Endothelial cell of umbilical vein (primary cell): ENCODE measurements around the gene SELENOV. TPM values are rescaled to one million over a fixed set of nuclear protein-coding genes. Genes with fewer than 3 reads are reported as not detected.

Experiments
- BruUV-seq: library from RNA; stranded (reverse); fragments of 400-500 nt; replicated peaks from 2 replicates; lab custom pipeline; 2021; lab: Mats Ljungman, UMichigan
- CTCF ChIA-PET: fragments of 300-600, 350-600 bp; sonication (Branson Sonifier 250); formaldehyde crosslinking; loops from one replicate; lab custom pipeline; 2021; ENCODE audit warnings: antibody characterized with exemption, inconsistent platforms; lab: Charles Lee
- POLR2A ChIA-PET: fragments of 300-600, 350-600 bp; sonication (Branson Sonifier 250); formaldehyde crosslinking; loops from one replicate; lab custom pipeline; 2021; ENCODE audit warnings: antibody characterized with exemption, inconsistent platforms; lab: Charles Lee
- DNase-seq: peaks from one replicate; pipeline ENCODE4 v3.0.0-alpha.2; 2011; ENCODE audit warnings: low read depth, low spot score
- FAIRE-seq: peaks from 2 replicates; lab custom pipeline; 2011; peaks lifted over from hg19 to GRCh38; lab: Jason Lieb, UNC
- H2AFZ ChIP-seq: 2 replicates; pipeline ENCODE4 v1.6.0; 2012; ENCODE audit warnings: low read depth, low read length, control low read depth, inconsistent platforms
- H3K27ac ChIP-seq: 2 replicates; pipeline ENCODE4 v1.5.1; 2011; ENCODE audit warnings: low read depth, mild to moderate bottlenecking, control low read depth, low read length, moderate library complexity; ENCODE audit not compliant: insufficient read depth
- H3K27me3 ChIP-seq, 2 experiments: 2 replicates each; pipeline versions ENCODE4 v1.6.0 to v1.6.1; 2011; ENCODE audit warnings: low read length in 2 of 2, mixed read lengths in 1 of 2; ENCODE audit not compliant: control insufficient read depth in 2 of 2, insufficient read depth in 2 of 2
- H3K36me3 ChIP-seq, 2 experiments: 2 replicates in 1 of 2; 3 replicates in 1 of 2; pipeline ENCODE4 v1.5.1; 2011; ENCODE audit warnings: low read length in 2 of 2, mild to moderate bottlenecking in 1 of 2, moderate library complexity in 1 of 2; ENCODE audit not compliant: control insufficient read depth in 2 of 2, insufficient read depth in 2 of 2; ENCODE audit errors: extremely low read depth in 1 of 2
- H3K4me1 ChIP-seq: 3 replicates; pipeline ENCODE4 v1.5.1; 2011; ENCODE audit warnings: mild to moderate bottlenecking, low read length; ENCODE audit not compliant: control insufficient read depth, insufficient read depth; ENCODE audit errors: extremely low read depth
- H3K4me2 ChIP-seq: 2 replicates; pipeline ENCODE4 v1.6.1; 2011; ENCODE audit warnings: low read length, control low read depth, mixed read lengths; ENCODE audit not compliant: insufficient read depth
- H3K4me3 ChIP-seq, 3 experiments: fragments of 200-600 bp in 1 of 3; sonication (generic), shearing (Covaris generic) in 1 of 3; replicated peaks in 1 of 3; 2 replicates each; pipeline ENCODE4 v1.5.1; 2011 to 2016; ENCODE audit warnings: control low read depth in 3 of 3, low read length in 3 of 3, mild to moderate bottlenecking in 2 of 3, inconsistent platforms in 1 of 3, low read depth in 1 of 3, moderate library complexity in 1 of 3; ENCODE audit not compliant: insufficient read depth in 1 of 3
- H3K79me2 ChIP-seq: 2 replicates; pipeline ENCODE4 v1.6.0; 2012; ENCODE audit warnings: low read length, inconsistent platforms; ENCODE audit not compliant: control insufficient read depth, insufficient read depth
- H3K9ac ChIP-seq: replicated peaks from 2 replicates; pipeline ENCODE3; 2011; ENCODE audit warnings: low read length, control low read depth; ENCODE audit not compliant: insufficient read depth; ENCODE audit errors: extremely low read depth
- H3K9me1 ChIP-seq: replicated peaks from 3 replicates; pipeline ENCODE4 v1.6.0; 2011; ENCODE audit warnings: mild to moderate bottlenecking, low read length; ENCODE audit not compliant: control insufficient read depth, insufficient read depth; ENCODE audit errors: extremely low read depth
- H3K9me3 ChIP-seq: replicated peaks from 2 replicates; pipeline ENCODE4 v1.5.1; 2012; ENCODE audit warnings: low read length, inconsistent platforms; ENCODE audit not compliant: control insufficient read depth, insufficient read depth
- H4K20me1 ChIP-seq: replicated peaks from 2 replicates; pipeline ENCODE3; 2011; ENCODE audit warnings: mild to moderate bottlenecking, low read length; ENCODE audit not compliant: control insufficient read depth, insufficient read depth; ENCODE audit errors: extremely low read depth
- CTCF ChIP-seq, 2 donors: IDR thresholded peaks; 1 replicate in 1 of 2; 2 replicates in 1 of 2; pipeline ENCODE4 v1.5.1; 2011; ENCODE audit warnings: low read length in 2 of 2, mild to moderate bottlenecking in 2 of 2, moderate library complexity in 2 of 2, control low read depth in 1 of 2, inconsistent platforms in 1 of 2, low read depth in 1 of 2; ENCODE audit not compliant: insufficient read depth in 1 of 2; ENCODE audit errors: extremely low read depth in 1 of 2
- EZH2 ChIP-seq: IDR thresholded peaks from 2 replicates; pipeline ENCODE4 v1.6.1; 2012; ENCODE audit warnings: borderline replicate concordance, low read depth, mild to moderate bottlenecking, moderate library complexity, low read length, inconsistent platforms; ENCODE audit not compliant: severe bottlenecking
- FOS ChIP-seq: IDR thresholded peaks from 2 replicates; pipeline ENCODE4 v1.6.1; 2011; ENCODE audit warnings: mild to moderate bottlenecking, low read length, moderate library complexity, borderline replicate concordance; ENCODE audit not compliant: insufficient read depth
- MAX ChIP-seq: IDR thresholded peaks from 2 replicates; pipeline ENCODE4 v1.6.1; 2011; ENCODE audit not compliant: insufficient read depth, insufficient read length
- dilution Hi-C: fragments of 300-500 bp; cut with MboI; formaldehyde crosslinking; loops from one replicate; pipeline ENCODE4 v1.15.0; 2019; ENCODE audit warnings: low sequenced_read_pairs; ENCODE audit not compliant: extremely low pct_ligation_motif_present
- intact Hi-C: fragments of 100-400 bp; cut with micrococcal nuclease; formaldehyde crosslinking; loops from one replicate; pipeline ENCODE4 v1.10.0; 2022
- polyA plus RNA-seq, 4 experiments: library from polyadenylated mRNA; depleted of rRNA in 3 of 4; stranded (reverse) in 3 of 4; unstranded in 1 of 4; fragments of >200 nt; gene quantifications; 2 replicates each; pipeline versions ENCODE4 v1.2.1 to v1.2.3, GENCODE V29; 2011 to 2012; ENCODE audit warnings: missing spikeins in 1 of 4
- total RNA-seq: library from RNA; stranded (reverse); gene quantifications from 2 replicates; pipeline ENCODE4 v1.2.3, GENCODE V29; 2021

SELENOV gene
- total and polyA plus RNA-seq, 2 donors (not counting 3 experiments of a cell fraction or from before 2014, with no cell fraction given): not detected

GRCh38 chr19:39497996-39498797, 16.7 kb upstream of the SELENOV start:
- Histone ChIP-seq H3K9ac (no peak overlapping the region), H3K4me3 (peak overlapping the region in 2 of 3 experiments; percentile 9 to 19), H4K20me1 (no peaks in the 10 kb centered on the region), H2AFZ (peak overlapping the region; percentile 68), H3K4me1 (peaks cover 9% of the 10 kb centered on the region), H3K4me2 (peak overlapping the region; percentile 61), H3K9me3 (no peaks in the 10 kb centered on the region), H3K36me3 (no peaks in the 10 kb centered on the region), H3K27ac (no peak overlapping the region), H3K79me2 (no peaks in the 10 kb centered on the region), H3K27me3 (peaks cover 25 to 27% of the 10 kb centered on the region in 2 experiments), H3K9me1 (no peaks in the 10 kb centered on the region)
- ChIA-PET POLR2A (interaction anchor here (0.7 kb wide), 1 partner anchor 38 kb away, joined by 3 read pairs; no protein-coding TSS in a partner anchor), CTCF (interaction anchor here (0.7 to 2.2 kb wide), 15 partner anchors 10 to 294 kb away, joined by 3 to 14 read pairs (median 4); partner anchors contain the start of genes EID2 and EID2B)
- intact Hi-C loops (loop anchor here (1.0 to 2.0 kb wide), 2 partner anchors 17 to 34 kb away; partner anchors contain the start of genes EID2B and TIMM50), dilution Hi-C loops (no loop called here)
- peak; percentile 37 for TF ChIP-seq MAX
- TF ChIP-seq CTCF (IDR thresholded peaks at IDR 0.05; ENCODE audit: extremely low read depth in 1 of 2, insufficient read depth in 1 of 2, low read depth in 1 of 2, low read length in 2 of 2): peak; percentile 34 to 56
- no peak for TF ChIP-seq FOS
- peak; percentile 57 for TF ChIP-seq EZH2
- no TSS peak for BruUV-seq
- peak; percentile 24 for FAIRE-seq
- peak; percentile 56 for DNase-seq
